Hepatocyte (in vitro differentiated cells): Measurements from ENCODE around the gene TSPEAR.

Experiments used
- CTCF ChIP-seq: fragments of 200-600 bp; sonication (generic); IDR thresholded peaks from 2 replicates; pipeline ENCODE4 v1.5.1; 2016; ENCODE audit warnings: antibody characterized with exemption, mild to moderate bottlenecking; ENCODE audit not compliant: poor library complexity
- EZH2 ChIP-seq: fragments of 200-600 bp; sonication (generic); IDR thresholded peaks from 2 replicates; pipeline ENCODE4 v1.6.1; 2016; ENCODE audit warnings: antibody characterized with exemption, mild to moderate bottlenecking, borderline replicate concordance
- EZH2phosphoT487 ChIP-seq: fragments of 200-600 bp; sonication (generic); IDR thresholded peaks from one replicate; pipeline ENCODE4 v1.6.1; 2018; ENCODE audit warnings: antibody characterized with exemption, mild to moderate bottlenecking, low read depth, moderate library complexity; ENCODE audit not compliant: unreplicated experiment, severe bottlenecking

- TF ChIP-seq CTCF = no peak
- no peak for TF ChIP-seq EZH2
- TF ChIP-seq EZH2phosphoT487 = no peak
Observed at GRCh38 chr21:44572959-44573583, 138.3 kb downstream of the TSPEAR start.
